NB4 (cell line): ENCODE measurements around the gene C16orf54.

ENCODE experiments used
- MYC ChIP-seq: IDR thresholded peaks from 2 replicates; pipeline ENCODE4 v1.6.1; 2011; ENCODE audit warnings: low read depth, low read length
- POLR2A ChIP-seq: IDR thresholded peaks from 2 replicates; pipeline ENCODE4 v1.6.1; 2011; ENCODE audit warnings: mild to moderate bottlenecking; ENCODE audit not compliant: insufficient read length; ENCODE audit errors: extremely low read depth
- TF ChIP-seq, protein P1 (sequence below): IDR thresholded peaks from one replicate; pipeline ENCODE4 v1.5.1; 2012; ENCODE audit warnings: low read depth, low read length
- TF ChIP-seq, protein P2 (sequence below): IDR thresholded peaks from 2 replicates; pipeline ENCODE4 v1.6.1; 2011; ENCODE audit warnings: low read depth, low read length

DNA sequence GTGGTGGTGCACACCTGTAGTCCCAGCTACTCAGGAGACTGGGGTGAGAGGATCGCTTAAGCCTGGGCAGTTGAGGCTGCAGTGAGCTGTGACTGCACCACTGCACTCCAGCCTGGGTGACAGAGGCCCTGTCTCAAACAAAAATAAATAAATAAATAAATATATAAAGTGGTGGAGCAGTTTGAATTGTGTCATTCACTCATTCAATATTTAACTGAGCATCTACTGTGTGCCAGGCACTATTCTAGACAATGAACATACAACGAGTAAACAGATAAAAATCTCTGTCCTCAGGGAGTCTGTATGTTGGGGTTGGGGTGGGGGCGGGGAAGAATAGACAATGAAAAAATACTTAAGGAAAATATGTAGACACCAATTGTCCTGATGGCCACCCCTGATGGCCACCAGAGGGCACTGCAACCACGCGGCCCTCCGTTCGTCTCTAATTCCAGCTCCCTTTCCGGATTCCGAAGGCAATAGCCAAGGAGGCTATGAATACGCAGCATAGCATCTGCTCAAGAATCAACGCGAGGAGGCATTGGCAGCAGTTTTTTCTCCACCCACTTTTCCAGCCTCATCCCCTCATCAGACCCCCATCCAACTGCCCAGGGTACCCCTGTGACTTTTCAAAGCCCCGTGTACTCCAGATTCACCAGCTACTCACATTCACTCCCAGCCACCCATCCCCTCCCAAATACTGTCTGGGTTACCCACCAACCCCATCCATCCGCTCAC lies 45.4 kb downstream of the C16orf54 start:
- no peak for TF ChIP-seq POLR2A
- TF ChIP-seq, protein P1, sequence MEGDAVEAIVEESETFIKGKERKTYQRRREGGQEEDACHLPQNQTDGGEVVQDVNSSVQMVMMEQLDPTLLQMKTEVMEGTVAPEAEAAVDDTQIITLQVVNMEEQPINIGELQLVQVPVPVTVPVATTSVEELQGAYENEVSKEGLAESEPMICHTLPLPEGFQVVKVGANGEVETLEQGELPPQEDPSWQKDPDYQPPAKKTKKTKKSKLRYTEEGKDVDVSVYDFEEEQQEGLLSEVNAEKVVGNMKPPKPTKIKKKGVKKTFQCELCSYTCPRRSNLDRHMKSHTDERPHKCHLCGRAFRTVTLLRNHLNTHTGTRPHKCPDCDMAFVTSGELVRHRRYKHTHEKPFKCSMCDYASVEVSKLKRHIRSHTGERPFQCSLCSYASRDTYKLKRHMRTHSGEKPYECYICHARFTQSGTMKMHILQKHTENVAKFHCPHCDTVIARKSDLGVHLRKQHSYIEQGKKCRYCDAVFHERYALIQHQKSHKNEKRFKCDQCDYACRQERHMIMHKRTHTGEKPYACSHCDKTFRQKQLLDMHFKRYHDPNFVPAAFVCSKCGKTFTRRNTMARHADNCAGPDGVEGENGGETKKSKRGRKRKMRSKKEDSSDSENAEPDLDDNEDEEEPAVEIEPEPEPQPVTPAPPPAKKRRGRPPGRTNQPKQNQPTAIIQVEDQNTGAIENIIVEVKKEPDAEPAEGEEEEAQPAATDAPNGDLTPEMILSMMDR = peak; percentile 63
- TF ChIP-seq MYC = no peak
- TF ChIP-seq, protein P2, sequence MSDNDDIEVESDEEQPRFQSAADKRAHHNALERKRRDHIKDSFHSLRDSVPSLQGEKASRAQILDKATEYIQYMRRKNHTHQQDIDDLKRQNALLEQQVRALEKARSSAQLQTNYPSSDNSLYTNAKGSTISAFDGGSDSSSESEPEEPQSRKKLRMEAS = no peak; the same call in 1 of the 2 replicates
